RPMI8226 (cell line): Measurements from ENCODE around the gene NCAPD2.
A peak's percentile ranks its signal among the peaks of the same experiment; 100 is the strongest.
"Not testable (repeated sequence)": the region's sequence is repeated elsewhere in the genome, so short reads cannot be mapped to it uniquely, and the experiment has no call there.

Experiments
- DNase-seq: peaks from one replicate; pipeline ENCODE4 v3.0.0-alpha.2; 2015

Gene NCAPD2

DNA sequence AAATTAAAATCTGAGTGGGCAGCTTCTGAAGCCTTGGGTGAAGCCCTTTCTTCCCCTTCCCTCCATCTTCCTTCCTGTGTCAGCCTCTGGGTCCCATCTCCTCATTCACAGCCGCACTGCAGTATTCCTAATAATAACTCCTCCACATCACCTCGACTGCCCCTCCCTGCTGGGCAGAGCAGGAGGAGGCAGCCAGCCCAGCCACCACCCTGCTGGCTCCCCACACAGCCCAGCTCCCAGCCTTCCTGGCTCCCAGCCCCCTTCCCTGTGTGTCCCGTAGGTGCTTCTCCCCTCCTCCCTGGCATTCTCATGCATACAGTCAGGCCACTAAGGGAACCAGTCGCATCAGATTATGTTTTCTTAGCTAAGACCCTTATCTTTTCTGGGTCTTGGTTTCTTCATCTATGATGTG, 58.2 kb downstream of the NCAPD2 start:
- DNase-seq: no peak

DNA sequence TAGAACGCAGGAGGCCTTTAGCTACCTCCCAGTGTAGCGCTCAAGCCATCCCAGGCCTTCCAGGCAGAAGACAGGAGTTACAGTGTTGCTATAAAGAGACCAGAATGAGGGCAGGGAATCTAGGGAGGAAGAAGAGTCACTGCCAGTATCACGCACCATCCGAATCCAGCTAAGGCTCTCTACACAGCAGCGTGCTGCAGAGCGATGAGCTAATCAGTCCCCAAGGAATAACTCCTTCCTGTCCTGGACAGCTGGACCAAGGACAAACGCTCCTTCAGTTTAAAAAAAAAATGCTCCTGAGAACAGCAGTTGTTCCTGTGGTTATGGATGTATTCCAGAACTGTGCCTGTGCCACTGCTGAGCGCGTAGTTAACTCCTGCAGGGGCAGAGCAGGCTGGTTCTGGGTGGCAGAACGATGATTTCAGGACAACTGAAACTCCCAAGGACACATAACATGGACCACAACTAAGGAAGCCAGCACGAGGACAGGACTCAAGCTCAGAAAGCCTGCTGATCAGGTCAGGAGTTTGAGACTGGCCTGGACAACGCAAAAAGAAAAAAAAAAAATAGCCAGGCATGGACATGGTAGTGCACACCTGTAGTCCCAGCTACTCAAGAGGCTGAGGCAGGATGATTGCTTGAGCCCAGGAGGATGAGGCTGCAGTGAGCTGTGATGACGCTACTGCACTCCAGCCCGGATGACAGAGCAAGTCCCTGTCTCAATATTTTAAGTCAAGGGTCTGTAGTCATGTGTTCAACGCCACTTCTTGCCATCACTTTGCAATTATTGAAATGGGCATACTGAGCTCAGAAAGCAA, 59.4 kb downstream of the NCAPD2 start:
- no peak for DNase-seq

GRCh38 chr12:6554168-6555017, 60.5 kb downstream of the NCAPD2 start:
- DNase-seq: peak; percentile 85

DNA sequence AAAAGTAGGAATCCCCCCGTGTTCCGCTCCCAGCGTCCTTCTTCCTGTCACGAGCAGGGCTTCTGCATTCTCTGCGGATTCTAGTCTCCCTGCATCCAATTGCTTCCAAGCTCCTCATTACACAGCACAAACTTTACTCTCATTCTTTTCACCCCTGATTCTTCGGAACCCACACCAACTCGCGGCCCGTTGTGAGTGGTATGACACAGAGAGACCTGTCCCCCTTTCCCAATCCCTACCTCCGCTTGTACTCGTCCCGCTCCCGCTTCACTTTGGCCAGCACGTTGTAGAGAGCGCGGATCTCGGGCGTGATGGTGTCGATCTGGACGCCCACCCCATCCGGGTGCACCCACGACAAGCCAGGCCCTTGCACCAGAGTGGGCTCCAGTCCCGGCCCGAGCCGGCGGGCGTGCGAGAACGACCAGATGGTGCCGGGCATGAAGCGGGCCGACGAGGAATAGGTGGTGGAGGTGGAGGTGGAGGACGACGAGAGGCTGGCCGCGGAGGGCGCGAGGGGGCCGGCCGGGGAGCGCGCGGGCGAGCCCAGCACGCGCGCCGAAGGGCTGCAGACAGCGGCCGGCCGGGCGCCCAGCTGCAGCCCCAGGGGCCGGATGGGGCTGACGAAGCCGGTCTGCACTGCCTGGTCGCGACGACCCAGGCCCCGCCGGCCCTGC, 61.3 kb downstream of the NCAPD2 start:
- no peak for DNase-seq

DNA sequence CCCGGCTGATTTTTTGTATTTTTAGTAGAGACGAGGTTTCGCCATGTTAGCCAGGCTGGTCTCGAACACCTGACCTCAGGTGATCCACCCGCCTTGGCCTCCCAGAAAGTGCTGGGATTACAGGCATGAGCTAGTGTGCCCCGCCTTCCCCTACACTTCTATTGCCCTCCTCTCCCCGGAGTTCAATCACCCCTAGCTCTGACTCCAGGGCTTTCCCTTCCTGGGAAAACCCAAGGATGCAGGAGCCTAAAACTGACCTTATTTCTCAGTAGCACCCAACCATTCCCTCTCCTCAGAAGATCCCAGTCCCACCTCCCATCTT, 62.6 kb downstream of the NCAPD2 start:
- not testable (repeated sequence) for DNase-seq

- DNase-seq: no peak
Observed at GRCh38 chr12:6556857-6557256, 63.0 kb downstream of the NCAPD2 start.

DNA sequence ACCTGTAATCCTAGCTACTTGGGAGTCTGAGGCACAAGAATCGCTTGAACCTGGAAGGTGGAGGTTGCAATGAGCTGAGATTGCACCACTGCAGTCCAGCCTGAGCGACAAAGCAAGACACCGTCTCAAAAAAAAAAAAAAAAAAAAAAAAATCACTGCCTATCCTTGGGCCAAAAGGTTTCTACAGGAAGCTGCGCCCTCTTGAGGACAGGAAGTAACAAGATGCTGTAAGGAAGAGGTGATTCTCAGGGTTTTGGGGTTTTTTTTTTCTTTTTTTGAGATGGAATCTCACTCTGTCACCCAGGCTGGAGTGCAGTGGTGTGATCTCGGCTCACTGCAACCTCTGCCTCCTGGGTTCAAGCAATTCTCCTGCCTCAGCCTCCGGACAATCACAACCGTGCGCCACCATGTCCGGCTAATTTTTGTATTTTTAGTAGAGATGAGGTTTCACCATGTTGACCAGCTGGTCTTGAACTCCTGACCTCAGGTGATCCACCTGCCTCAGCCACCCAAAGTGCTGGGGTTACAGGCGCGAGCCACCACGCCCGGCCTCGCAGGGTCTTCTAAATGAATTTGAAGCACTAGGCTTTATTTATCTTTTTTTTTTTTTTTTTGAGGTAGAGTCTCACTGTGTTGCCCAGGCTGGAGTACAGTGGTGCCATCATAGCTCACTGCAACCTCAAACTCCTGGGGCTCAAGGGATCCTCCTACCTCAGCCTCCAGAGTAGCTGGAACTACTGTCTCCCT, 64.3 kb downstream of the NCAPD2 start:
- DNase-seq: peak; percentile 84

GRCh38 chr12:6559500-6559899, 65.6 kb downstream of the NCAPD2 start:
- DNase-seq: no peak

GRCh38 chr12:6560501-6561205, 66.8 kb downstream of the NCAPD2 start:
- no peak for DNase-seq

DNA sequence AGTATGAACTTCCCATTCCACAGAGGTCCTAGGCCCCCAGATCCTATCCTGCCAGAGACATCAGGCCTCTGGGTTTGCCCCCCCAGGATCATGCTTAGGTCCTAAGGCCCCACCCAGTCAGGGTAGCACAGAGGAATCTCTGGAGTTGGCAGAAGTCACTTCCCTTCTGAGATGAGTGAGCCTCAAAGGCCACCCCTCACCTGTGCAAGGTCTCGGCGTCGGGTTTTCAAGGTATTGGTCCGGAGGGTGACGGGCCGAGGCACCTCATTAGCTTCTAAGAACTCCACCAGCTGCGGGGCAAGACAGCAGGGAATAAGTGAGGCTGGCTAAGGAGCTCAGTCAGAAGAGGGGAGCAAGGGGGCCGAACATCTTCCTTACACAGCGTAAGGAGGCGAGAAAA, 69.0 kb downstream of the NCAPD2 start:
- no peak for DNase-seq

DNA sequence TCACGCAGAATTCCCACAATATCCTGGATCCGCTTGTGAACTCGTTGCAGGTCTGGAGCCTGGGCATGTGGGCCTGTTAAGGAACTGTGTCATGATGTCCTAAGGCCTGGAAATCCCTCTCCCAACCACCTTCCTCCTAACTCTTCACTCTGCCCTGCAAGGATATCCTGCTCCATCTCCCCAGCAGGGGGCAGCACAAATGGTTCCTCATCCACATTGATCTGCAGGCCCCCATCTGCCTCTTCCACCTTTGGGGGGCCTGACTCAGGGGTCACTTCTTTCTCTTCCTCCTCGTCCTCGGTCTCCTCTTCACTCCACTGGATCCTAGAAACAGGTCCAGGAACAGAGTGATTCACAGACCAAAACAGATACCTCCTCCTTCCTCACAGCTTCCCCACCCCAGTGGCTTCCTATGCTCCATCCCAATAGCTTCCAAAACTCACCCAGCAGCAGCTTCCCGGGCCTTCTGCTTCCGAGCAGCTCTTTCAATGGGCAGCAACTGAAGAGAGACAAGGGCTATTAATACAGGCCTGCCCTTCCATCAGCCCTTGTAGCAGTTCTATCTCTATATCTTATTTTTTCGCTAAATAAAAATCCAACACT, 69.6 kb downstream of the NCAPD2 start:
- DNase-seq: peak; percentile 62

- peak; percentile 23 for DNase-seq
Observed at GRCh38 chr12:6567112-6567670, 73.3 kb downstream of the NCAPD2 start.

DNA sequence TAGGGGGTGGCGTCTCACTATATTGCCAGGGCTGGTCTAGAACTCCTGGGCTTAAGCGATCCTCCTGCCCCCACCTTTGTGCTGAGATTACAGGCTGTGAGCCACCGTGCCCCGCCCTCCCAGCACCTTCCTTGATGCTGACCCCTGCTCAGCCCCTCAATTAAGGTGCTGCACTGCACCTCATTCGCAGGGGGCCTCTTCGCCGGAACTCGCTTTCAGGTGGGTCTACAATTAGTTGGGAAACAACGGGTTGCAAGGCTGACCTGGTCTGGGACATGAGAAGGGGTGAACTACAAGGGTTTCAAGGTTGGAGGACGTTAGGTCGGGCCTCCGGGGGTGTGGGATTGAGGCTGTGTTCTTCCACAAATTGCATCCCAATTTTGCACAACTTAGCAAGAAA, 75.4 kb downstream of the NCAPD2 start:
- DNase-seq: no peak

DNA sequence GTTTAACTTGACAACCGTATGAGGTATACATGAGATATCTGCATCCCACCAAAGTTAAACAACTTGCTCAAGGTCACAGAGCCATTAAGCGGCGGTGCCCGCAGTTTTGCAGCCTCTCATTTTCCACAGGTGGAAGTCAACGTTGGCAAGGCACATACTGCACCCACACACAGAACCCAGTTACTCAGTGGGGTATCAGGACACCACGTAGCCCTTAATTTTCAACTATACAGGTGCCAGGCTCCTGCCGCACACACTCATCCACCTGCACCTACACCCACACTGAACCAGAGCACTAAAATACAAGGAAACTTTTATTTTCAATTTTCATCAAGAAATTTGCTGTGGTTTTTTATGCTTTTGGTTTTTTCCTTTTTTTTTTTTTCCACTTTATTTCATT, 75.9 kb downstream of the NCAPD2 start:
- no peak for DNase-seq

DNA sequence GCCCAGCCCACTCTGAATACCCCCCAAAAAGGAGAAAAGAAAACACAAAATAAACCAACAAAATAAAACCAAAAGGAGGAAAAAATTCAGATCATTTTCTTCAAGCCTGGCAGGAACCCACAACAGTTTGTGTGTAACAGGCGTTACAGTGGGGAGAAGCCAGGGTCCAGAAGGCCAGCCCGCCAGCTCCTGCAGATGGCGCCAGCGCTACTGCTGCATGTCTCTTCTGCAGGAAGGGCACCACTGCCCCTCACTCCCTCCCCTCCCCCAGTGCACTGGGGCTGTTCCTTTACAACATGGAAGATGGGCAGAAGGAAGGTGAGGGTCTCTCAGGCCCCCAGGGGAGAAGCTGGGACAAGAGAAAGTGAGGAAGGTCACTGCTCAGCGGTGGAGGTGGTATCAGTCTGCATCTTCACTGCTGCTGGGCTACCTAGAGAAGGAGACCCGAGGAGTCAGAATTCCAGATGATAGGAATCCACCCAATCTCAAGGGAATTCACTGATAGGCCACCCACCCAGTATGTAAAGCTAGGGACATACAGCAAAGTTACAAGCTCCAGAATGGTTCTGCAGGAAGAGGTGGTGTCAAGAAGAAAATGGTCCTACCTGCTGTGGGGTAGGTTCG, 76.5 kb downstream of the NCAPD2 start:
- DNase-seq: peak; percentile 62

DNA sequence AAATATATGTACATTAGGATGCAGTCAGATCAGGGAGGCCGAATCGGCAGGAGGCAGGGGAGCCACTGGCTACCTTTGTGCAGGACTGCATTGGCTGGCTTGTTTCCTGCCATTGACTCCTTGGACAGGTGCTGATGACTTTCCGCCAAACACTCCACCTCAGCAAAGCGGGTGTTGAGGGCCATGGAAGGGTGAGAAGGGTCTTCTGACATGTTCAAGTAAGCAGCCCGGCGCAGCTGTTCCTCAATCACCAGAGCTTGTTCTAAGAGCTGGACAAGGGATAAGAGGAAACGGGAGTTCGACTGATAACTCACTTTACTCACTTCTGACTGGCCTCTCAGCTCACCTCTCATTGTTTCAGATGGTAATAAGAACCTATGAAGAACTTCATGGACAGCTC, 79.1 kb downstream of the NCAPD2 start:
- no peak for DNase-seq

DNA sequence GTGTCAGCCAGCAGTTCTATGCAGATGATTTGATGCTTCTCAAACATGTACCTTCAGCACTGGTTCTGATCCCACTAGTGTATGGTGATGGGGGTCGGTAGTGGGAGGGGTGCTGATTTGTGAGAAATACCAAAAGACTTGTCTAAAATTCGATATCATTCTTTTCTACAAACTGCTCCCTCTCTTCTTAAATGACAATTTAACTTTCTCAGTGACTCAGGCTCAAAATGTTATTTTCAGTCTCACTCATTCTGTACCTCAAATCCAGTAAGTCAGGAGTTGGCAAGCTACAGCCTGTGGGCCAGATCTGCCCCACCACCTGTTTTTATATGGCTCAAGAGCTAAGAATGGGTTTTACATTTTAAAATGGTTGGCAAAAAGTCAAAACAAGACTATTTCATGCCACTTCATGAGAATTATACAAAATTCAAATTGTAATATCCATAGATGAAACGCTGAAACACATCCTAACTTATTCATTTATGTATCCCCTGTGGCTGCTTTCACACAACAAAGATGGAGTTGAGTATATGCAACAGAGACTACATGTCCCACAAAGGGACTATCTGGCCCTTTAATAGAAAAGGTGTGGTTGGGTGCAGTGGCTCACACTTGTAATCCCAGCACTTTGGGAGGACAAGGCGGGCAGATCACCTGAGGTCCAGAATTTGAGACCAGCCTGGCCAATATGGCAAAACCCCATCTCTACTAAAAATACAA, 80.8 kb downstream of the NCAPD2 start:
- no peak for DNase-seq

DNA sequence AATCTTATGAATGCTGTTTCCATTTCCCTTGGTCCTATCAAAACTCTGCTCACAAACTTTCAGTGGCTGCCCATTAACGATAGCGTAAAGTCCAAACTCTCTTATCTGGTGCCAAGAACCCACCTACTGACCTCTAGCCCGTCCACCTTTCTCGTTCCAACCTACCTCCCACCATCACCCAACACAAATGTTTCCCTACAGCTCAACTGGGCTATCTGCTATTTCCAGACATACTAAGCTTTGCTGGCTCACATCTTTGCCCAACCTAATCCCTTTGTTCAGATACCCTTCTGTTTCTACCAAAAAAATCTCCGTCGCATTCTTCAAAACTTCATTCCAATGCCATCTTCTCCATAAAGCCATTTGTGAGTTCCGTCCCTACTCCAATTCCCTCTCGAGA, 81.7 kb downstream of the NCAPD2 start:
- DNase-seq: no peak
